NCI-H2227 treated with DMSO at 0.1 percent for 48 hours (cell line): Measurements from ENCODE around the gene RREB1.

ENCODE experiments used
- DNase-seq: peaks from one replicate; lab custom pipeline; 2025; lab: John Stamatoyannopoulos, UW

The RREB1 gene

DNA sequence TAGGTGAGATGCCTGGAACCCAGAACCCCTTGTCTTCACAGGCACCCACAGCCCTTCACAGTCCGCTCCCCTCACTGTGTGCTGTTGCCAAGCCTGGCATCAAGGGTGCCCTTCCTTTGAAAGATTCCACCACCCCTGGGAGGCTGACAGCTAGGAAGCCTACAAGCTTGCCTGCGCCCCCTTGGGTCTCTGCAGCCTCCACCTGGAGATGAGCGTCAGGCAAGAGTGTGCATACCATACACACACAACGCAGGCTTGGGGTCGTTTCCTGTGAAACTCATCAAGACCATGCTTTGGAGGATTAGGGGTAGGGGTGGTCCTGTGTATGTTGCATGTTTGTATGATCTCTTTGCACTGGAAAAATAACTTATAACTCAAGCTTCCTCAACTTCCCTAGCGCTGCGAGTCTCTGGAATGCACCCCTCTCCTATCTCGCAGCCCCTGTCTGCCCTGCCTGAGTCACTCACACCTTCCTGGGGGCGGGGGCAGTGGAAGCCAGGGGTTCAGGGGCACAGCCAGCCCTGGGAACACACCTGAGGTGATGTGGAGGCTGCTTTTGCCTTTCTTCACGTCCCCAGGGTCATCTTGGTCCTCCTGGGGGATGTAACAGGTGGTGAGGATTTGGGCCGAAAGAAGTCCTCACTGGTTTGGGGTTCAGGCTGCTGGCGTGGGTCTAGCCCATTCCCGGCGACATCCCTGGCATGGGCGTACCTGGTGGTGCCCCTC is 138.1 kb downstream of the RREB1 start:
- DNase-seq, result no peak

DNA sequence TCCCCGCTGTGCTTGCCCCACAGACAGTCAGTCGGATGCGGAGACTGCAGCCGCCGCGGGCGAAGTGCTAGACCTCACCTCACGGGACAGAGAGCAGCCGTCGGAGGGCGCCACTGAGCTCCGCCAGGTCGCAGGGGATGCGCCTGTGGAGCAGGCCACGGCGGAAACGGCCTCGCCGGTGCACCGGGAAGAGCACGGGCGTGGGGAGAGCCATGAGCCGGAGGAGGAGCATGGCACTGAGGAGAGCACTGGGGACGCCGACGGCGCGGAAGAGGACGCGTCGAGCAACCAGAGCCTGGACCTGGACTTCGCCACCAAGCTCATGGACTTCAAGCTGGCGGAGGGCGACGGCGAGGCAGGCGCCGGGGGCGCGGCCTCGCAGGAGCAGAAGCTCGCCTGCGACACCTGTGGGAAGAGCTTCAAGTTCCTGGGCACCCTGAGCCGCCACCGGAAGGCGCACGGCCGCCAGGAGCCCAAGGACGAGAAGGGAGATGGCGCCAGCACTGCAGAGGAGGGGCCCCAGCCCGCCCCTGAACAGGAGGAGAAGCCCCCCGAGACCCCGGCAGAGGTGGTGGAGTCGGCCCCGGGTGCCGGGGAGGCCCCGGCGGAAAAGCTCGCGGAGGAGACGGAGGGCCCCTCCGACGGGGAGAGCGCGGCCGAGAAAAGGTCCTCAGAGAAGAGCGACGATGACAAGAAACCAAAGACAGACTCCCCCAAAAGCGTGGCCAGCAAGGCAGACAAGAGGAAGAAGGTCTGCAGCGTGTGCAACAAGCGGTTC is 138.8 kb downstream of the RREB1 start:
- no peak for DNase-seq

DNA sequence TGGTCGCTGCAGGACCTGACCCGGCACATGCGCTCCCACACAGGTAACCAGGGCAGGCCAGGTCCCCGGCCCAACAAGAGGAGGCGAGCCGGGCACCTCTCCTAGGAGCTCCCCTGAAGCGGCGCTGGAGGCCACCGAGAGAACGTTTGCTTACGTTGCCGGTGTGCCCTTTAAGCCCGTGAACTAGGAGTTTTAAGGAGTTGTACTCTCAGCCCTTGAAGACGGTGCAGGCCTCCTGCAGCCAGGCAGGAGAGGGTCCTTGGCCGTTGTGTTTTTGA is 139.4 kb downstream of the RREB1 start:
- DNase-seq, result no peak

DNA sequence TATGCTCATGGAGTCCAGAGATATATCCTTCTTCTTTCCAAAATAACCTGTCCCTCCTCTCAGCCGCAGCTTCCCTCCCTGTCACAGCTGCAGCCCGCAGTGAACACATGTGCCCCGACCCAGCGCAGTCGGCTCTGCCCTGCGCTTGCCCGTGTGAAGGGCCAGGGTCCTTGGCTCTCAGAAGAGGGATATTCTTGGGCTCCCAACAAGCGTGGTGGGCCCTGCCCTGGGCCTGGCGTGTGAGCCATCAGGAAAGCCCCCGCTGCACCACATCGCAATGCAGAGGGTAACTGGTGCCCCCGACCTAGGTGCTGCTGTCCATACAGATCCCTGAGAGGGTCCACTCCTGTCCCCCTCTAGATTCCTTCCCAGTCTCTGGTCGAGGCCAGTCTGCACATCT is 140.1 kb downstream of the RREB1 start:
- no peak for DNase-seq

DNA sequence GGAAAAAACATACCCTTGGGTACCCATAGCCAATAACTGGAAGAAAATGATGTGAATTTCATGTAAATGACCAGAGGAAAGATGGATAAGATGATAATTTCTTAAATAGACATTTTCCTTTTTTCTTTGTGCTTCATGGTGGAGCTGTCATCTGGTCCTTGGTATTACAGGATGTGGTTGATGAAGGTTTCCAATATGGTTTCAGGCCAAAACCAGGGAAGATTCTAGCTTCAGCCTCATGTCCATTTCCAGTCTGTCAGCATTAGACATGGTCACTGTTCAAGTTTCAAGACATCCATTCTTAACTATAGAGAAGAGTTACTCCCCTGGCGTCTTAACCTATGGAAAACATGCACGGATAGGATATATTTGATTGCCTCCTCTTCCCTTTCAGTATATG is 141.6 kb downstream of the RREB1 start:
- no peak for DNase-seq

DNA sequence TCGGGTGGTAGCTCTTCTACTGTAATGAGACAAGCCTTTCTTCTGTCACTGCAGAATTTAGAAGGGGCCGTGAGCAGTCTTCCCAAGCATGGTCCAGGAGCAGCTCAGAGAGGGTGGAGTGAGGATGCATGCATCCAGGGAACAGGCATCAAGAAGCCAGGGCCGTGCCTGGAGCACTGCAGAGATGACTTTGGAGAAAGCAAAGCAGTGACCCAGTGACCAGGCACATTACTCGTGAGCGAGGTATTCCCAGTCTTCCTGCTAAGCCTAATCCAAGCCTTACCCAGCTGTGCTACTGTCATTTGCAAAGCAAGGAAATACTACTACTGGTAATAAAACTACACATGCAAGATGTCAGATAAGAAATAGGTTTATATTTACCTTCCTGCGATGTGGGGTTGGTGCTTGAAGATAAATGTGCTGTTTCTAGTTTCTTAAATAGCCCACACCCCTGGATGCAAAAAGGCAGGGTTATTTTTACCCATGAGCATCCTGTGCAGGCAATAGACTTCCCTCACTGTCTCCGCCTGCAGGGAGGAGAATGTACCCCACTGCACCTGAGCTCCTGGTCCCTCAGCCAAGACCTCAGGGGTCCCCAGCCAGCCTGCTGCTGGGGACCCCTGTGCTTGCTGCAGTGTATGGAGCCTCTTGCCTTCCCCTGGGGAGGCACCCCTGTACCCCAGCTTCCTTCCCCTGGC is 142.3 kb downstream of the RREB1 start:
- no peak for DNase-seq

DNA sequence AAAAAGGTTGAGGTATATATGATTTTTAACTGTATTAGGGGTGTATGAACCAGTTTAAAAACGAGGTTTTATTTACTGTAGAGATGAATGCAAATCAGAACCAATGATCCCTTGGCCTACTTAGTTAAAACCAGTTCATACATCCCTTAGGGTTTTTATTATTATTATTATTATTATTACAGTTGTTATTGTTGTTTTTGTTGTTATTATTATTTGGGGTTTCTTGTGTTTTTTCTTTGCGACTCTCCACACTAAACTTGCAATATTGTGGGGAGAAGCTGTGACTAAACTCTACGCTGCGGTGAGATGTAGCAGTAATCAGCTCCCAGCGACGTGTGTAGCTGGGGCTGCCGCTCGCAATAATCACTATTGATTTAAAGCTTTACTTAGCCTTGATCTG is 143.1 kb downstream of the RREB1 start:
- DNase-seq, result no peak

DNA sequence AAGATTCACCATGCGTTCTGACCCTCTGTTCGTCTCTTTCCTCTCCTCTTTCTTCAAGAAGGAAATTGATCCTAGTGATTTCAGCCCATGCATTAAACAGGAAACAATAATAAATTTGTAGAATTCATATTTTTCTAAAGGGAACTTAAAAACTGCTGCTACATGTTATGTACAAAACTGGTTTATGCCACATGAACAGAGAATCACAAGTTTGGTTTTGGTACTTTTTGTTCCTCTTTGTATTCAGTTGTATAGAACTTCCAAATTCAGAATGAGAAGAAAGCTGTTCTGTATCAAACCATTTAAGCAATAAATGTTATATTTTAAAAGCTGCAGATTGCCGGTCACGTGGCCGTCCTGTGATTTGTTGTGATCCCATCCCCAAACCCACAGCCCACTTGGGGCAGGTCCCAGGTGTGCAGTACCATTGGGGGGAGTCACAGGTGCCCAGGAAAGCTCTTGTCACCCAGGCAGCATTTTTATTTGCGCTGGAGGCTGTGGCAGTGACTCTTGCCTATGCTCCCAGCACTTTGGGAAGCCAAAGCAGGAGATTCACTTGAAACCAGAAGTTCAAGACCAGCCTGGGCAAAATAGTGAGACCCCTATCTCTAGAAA is 144.0 kb downstream of the RREB1 start:
- DNase-seq, result no peak

DNA sequence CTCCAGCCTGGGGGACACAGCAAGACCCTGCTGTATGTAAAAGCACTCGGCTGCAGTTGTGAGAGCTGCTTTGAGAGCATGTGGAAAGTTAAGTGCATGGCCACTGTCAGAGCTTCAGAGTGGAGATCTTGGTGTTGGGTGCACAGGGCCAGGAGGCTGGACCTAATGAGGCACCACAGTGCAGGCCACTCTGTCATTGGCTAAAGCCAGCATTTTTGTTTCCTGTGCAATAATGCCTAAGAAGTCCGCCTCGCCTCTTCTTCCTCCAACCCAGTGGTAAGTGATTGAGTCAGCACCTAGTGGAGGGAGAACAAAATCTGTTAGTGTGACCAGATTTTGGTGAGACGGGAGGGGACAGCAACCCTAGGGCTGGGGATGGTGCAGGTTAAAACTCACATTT is 144.6 kb downstream of the RREB1 start:
- no peak for DNase-seq

DNA sequence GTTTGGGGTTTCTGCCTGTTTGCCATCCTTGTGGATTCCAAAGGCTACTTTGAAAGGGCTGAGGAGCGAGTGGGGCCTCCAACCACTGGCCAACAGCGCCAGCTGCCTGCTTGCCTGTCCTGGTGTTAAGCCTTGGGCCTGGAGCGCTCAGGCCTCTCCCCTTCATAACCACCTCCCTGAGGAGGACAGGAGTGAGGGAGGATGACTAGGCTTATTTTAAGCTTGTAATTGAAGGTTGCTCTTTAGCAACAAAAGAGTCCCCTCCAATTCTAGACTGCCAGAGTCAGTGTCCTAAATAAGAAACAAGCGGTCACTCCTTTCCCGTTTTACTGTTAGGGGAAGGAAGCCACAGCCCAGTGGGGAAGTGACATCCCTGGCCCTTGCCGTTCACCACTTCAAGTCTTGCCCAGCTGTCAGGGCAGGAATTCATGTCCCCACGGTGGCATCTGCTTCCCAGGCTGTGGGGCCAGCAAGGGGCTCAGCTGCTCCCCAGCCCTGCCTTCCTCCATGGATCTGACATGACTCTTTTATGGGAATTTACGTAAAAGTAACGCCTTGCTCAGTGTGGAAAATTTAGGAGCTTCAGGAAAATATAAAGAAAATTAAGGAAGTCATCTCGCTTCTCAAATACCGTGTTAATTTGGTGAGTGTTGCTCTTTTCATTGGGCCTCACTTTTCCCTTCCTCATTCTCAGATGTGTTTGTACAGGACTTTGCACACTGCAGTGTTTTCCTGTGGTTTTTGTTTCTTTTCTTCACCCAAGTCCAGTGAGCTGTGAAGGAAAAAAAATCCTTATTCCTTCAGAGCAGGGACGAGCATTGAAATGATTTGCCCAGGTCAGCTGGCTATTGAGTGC is 147.4 kb downstream of the RREB1 start:
- no peak for DNase-seq

DNA sequence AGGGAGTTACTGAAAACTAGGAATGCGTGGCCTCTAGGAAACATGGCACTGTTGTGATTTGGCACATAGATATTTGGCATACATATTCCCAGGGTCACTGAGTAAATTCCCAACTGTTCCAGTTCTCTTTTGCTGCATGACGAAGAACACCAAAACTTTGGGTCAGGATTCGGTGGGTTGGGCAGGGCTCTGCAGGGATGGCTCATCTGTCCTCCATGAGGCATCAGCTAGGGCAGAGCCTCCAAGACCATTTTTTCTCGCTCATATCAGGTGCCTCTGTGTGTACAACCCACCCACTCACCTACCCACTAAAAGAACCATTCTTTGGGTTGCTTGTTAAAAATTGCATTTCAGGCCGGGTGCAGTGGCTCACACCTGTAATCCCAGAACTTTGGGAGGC is 148.2 kb downstream of the RREB1 start:
- DNase-seq, result no peak

DNA sequence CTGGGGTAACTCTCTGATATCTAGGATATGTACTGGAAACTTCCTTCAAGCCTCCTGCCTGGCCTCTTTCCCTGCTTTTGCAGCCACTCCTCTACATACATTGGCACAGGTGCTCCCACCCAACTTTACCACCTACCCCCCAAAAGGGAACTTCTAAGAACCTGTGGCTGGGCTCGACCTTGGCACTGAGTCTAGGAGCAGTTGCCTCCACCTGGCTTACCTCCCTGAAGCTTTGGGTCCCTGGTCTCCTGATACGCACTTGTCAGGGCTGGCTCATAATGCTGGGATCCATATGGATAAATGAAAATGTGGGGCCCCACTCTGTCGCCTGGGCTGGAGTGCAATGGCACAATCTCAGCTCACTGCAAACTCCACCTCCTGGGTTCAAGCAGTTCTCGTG is 149.0 kb downstream of the RREB1 start:
- no peak for DNase-seq

DNA sequence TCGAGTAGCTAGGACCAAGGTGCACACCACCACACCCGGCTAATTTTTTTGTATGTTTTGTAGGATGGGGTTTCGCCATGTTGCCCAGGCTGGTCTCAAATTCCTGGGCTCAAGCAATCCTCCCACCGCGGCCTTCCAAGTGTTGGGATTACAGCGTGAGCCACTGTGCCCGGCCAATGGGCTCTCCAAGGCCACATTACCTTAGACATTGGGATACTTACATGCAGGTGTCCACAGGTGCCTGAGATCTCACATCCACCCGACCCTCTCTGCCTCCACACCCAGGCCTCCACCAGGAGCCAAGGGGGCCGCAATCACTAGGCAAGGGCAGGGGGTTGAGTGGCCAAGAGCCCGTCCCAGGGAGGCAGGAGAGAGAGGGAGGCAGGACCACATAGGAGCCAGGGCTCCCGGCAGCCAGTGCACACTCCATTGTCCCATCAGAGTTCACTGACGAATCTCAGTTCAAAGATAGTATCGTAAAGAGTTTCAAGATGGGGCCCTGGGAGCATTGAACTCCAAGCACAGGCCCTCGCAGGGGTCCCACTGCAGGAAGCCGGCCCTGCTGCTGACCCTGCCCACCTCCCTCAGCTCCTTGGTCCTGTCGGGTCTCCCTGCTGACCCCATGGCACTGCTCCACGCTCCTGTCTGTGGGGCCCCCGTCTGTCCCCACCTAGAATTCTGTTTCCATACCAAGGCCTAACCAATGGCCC is 149.9 kb downstream of the RREB1 start:
- DNase-seq, result no peak

DNA sequence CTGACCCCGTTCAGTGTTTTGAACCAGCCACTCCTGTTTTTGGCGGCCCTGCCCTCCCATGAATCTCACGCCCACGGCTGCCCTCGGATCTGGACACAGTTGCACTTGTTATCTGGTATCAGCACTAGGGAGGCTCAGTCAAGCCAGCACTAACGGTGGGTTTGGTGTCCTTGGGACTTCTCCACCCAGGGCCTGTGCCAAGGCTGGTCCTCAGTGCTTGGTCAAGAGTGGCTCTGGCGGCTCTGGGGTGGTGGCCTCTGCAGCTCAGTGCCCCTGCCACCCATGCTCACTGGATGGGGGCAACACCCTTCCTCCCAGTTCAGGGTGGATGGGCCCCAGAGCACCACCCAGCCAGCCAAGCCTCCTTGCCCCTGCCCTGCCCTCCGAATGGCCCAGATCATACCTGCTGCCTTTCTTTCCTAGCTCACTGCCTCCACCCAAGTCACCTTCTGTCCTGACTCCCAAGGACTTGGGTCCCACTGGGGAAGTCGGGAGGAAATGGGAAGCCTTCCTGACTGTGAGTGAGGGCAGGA is 150.5 kb downstream of the RREB1 start:
- DNase-seq, result no peak

DNA sequence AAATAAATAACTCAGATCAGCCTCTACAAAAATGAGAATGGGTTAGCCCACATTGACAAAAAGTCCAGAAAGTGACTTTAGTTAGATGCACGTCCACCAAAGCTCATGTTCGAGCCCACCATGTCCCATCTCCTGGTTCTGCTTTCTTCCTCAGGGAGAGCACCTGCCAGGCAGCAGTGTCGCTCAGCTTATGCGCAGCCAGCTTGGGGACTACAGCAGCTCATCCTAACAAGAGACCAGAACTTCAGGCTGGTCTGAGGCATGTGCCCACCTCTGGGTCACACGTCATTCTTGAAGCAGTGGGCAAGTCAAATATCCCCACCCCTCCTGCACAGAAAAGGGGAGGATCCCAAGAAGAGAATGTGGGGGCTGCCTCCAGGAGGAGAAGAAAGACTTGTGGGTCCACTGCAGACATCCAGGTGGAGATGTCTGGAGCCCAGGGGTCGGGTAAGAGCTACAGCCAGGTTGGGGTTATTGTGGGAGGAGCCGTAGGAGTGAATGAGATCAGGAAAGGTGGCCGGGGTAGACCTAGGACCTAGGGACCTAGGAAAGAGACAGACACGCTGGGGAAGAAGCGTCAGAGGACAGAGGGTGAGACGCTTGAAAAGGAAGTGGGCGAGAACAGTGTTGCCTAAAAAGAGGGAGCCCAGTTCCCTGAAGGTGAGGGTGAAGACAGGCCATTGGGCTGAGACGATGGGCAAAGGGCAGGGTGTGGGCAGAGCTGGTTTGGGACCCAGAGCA is 152.7 kb downstream of the RREB1 start:
- DNase-seq, result no peak

DNA sequence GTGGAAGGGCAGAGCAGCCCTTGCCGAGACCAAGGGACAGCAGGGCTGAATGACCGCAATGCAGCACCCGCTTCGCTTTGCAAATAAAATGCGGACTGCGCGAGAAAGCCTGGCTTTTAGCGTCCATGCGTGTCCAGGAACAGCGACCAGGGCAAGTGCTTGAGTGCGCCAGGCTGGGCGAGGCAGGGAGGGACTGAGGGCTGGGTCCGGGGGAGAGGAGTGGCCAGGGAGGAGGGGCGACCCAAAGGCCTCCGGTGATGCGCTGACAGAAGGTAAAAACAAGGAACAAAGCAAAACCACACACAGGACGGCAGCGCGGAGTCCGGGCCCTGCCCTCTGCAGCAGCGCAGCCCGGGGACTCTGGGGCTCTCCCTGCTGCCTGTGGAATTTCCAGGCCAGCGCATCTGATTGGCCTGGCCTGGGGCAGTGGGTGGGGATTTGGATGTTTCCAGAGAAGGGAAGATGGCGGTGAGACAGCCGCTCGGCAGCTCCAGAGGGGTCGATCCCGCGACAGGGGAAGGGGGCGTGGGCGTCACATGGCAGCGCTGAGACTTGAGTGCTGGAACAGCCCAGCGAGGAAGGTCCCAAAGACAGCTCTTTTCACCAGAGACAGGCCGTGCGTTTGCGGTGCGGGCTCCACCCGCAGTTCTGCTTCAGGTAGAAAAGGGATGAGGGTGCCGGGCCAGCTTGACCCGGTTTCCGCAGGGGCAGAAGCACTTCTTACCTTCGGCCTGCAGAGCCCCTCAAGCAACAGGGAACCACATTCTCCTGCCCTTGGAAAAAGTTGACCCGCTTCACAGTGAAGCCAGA is 153.5 kb downstream of the RREB1 start:
- peak; percentile 88 for DNase-seq

DNA sequence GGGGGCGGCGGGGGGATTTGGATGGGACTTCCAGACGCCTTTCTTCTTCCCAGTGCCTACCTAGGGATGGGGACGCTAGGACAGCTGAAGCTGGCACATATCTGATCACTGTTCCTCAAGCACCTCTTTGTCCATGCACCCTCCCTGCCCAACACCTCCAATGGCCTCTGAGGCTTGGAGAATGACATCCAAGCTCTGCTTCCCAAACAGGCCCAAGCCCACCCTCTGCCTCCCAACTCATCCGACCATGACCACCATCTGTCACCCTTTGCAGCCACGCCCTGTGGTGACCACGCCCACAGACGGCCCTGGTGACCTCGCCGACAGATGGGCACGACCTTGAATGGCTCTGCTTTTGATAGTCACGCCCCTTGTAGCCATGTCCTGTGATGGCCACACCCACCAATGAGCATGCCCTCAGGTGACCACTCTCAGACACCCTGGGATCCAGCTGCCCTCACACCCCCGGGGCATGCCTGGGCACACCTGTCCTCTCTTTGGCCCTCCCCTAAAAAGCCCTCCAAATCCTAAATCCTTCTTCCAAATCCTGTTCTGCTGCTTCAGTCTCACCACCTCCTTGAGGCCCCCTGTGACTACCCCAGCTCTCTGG is 154.2 kb downstream of the RREB1 start:
- no peak for DNase-seq

DNA sequence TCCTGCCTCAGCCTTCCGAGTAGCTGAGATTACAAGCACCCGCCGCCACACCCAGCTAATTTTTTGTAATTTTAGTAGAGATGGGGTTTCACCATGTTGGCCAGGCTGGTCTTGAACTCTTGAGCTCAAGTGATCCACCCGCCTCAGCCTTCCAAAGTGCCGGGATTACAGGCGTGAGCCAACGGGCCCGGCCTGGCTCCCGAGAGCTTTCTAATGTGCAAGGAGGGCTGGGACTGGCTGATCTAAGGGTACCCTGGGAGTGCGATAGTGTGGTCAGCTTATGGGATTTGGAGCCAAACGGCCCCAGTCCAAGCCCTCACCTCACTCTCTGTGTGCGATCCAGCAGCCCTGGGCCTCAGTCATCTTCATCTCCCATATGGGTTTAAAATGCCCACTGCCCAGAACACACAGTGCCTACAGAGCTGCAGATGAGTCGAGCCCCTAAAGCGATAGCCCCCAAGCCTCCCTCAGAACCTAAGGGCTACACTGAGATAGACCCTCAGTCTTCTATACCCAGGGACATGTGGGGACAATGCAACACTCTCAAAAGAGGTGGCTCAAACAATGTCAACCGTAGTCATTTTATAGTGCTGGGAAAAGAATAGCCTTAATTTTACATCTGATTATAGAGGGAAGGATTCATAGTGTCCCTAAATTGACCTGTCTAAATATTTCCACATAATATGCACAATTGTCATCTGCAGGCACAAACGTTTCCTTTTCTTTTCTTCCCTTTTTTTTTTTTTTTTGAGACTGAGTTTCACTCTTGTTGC is 155.2 kb downstream of the RREB1 start:
- DNase-seq, result no peak
